Measurements from ENCODE around the gene GRIN3B.

The GRIN3B gene

GRCh38 chr19:964761-965694 is 35.2 kb upstream of the GRIN3B start:
- DNase-seq: no peak

- DNase-seq: no peak
These were observed 33.6 kb upstream of the GRIN3B start for GRCh38 chr19:966485-967088.

GRCh38 chr19:970695-971094 is 29.5 kb upstream of the GRIN3B start:
- peak; percentile 16 for DNase-seq

GRCh38 chr19:971795-972194 is 28.4 kb upstream of the GRIN3B start:
- DNase-seq: peak; percentile 12

- no peak for DNase-seq
These were observed 27.9 kb upstream of the GRIN3B start for GRCh38 chr19:972281-972680.

- DNase-seq: no peak
These were observed 26.3 kb upstream of the GRIN3B start for GRCh38 chr19:973726-974563.

- no peak for DNase-seq
These were observed 25.5 kb upstream of the GRIN3B start for GRCh38 chr19:974564-975257.

- DNase-seq: no peak
These were observed 23.7 kb upstream of the GRIN3B start for GRCh38 chr19:976476-976875.

GRCh38 chr19:977058-977464 is 23.2 kb upstream of the GRIN3B start:
- no peak for DNase-seq

GRCh38 chr19:979318-979741 is 20.9 kb upstream of the GRIN3B start:
- DNase-seq: no peak

GRCh38 chr19:980133-980998 is 19.9 kb upstream of the GRIN3B start:
- no peak for DNase-seq

- peak; percentile 83 for DNase-seq
These were observed 17.6 kb upstream of the GRIN3B start for GRCh38 chr19:982567-983170.

GRCh38 chr19:984165-984967 is 15.9 kb upstream of the GRIN3B start, which contains the start of gene WDR18:
Gene WDR18, plus strand, starts transcription at chr19:984345. Its CDS starts 9 bp downstream, at chr19:984354.
- DNase-seq: peak; percentile 96

GRCh38 chr19:986083-986482 is 14.1 kb upstream of the GRIN3B start:
- DNase-seq: no peak

- no peak for DNase-seq
These were observed 12.1 kb upstream of the GRIN3B start for GRCh38 chr19:988081-988480.

GRCh38 chr19:988510-988909 is 11.7 kb upstream of the GRIN3B start:
- no peak for DNase-seq

- DNase-seq: no peak
These were observed 10.7 kb upstream of the GRIN3B start for GRCh38 chr19:989381-990081.

GRCh38 chr19:990119-990571 is 10.1 kb upstream of the GRIN3B start:
- no peak for DNase-seq

- no peak for DNase-seq
These were observed 9.5 kb upstream of the GRIN3B start for GRCh38 chr19:990746-991145.
